ENCODE measurements around the gene MRTFA. TPM values are rescaled to one million over a fixed set of nuclear protein-coding genes. Genes with fewer than 3 reads are reported as not detected.

The MRTFA gene
- total RNA-seq, 4 donors from 2014 or later = 16.5 to 57.8 (median 48.9) TPM

- TF ChIP-seq CTCF (IDR thresholded peaks at IDR 0.05; ENCODE audit: low read depth) = no peak
Measured at GRCh38 chr22:40525250-40525884, 111.2 kb downstream of the MRTFA start.

- no peak for TF ChIP-seq CTCF (IDR thresholded peaks at IDR 0.05; ENCODE audit: low read depth)
Measured at GRCh38 chr22:40524392-40525249, 111.9 kb downstream of the MRTFA start.

- TF ChIP-seq CTCF (IDR thresholded peaks at IDR 0.05; ENCODE audit: low read depth) = no peak
Measured at GRCh38 chr22:40522141-40522540, 114.4 kb downstream of the MRTFA start.

- no peak for TF ChIP-seq CTCF (IDR thresholded peaks at IDR 0.05; ENCODE audit: low read depth)
Measured at GRCh38 chr22:40521046-40521445, 115.5 kb downstream of the MRTFA start.

- TF ChIP-seq CTCF (IDR thresholded peaks at IDR 0.05; ENCODE audit: low read depth) = no peak
Measured at GRCh38 chr22:40520562-40520961, 116.0 kb downstream of the MRTFA start.

GRCh38 chr22:40519948-40520331, 116.6 kb downstream of the MRTFA start:
- no peak for TF ChIP-seq CTCF (IDR thresholded peaks at IDR 0.05; ENCODE audit: low read depth)

- no peak for TF ChIP-seq CTCF (IDR thresholded peaks at IDR 0.05; ENCODE audit: low read depth)
Measured at GRCh38 chr22:40519284-40519947, 117.1 kb downstream of the MRTFA start.

All from subcutaneous adipose tissue (tissue), 4 donors.